K562 (cell line): ENCODE measurements around the gene DBT. TPM values are rescaled to one million over a fixed set of nuclear protein-coding genes. Genes with fewer than 3 reads are reported as not detected.

Experiments
- ATAC-seq: fragments of 200-7000 bp; cut with Tn5 transposase; 3 replicates; pipeline ENCODE4 v1.9.1; 2020; ENCODE audit warnings: moderate library complexity
- BruUV-seq: library from RNA; stranded (reverse); fragments of 400-500 nt; replicated peaks from 2 replicates; lab custom pipeline; 2021; lab: Mats Ljungman, UMichigan
- CTCF ChIA-PET: fragments of 300-600 bp; formaldehyde crosslinking; extraction: SDS; loops from one replicate; lab custom pipeline; 2021; ENCODE audit warnings: low intra/inter-chr PET ratio; lab: Yijun Ruan, JAX
- POLR2A ChIA-PET: fragments of 300-600, 350-650 bp; sonication (Branson Sonifier 250); formaldehyde crosslinking; extraction: SDS; loops from one replicate; lab custom pipeline; 2021; ENCODE audit warnings: antibody characterized with exemption, inconsistent platforms; lab: Yijun Ruan, JAX
- DNase-seq, 4 experiments: peaks; one replicate each; pipeline versions ENCODE4 v3.0.0 to v3.0.0-alpha.2; 2011 to 2018; ENCODE audit warnings: low spot score in 3 of 4, mixed read lengths in 3 of 4; ENCODE audit errors: extremely low read depth in 1 of 4
- FAIRE-seq: peaks from 2 replicates; lab custom pipeline; 2011; peaks lifted over from hg19 to GRCh38; lab: Jason Lieb, UNC
- H2AFZ ChIP-seq: 2 replicates; pipeline ENCODE4 v1.6.0; 2011; ENCODE audit warnings: low read depth, low read length, control low read depth, inconsistent platforms
- H3K27ac ChIP-seq: fragments of 200-600 bp; 3 replicates; pipeline ENCODE4 v1.8.0; 2011; ENCODE audit warnings: low read depth, mild to moderate bottlenecking, control low read depth, inconsistent platforms, low read length, moderate library complexity, mixed read lengths; ENCODE audit errors: extremely low read depth
- H3K27me3 ChIP-seq, 2 experiments: fragments of 300-600 bp in 1 of 2; 2 replicates in 1 of 2; 3 replicates in 1 of 2; pipeline versions ENCODE4 v1.6.0 to v1.8.0; 2011; ENCODE audit warnings: inconsistent platforms in 2 of 2, low read length in 2 of 2, mild to moderate bottlenecking in 1 of 2, mixed read lengths in 1 of 2, moderate library complexity in 1 of 2; ENCODE audit not compliant: control insufficient read depth in 2 of 2, insufficient read depth in 2 of 2
- H3K36me3 ChIP-seq: fragments of 300-600 bp; 3 replicates; pipeline ENCODE4 v1.8.0; 2011; ENCODE audit warnings: mild to moderate bottlenecking, low read length, inconsistent platforms; ENCODE audit not compliant: control insufficient read depth, insufficient read depth
- H3K4me1 ChIP-seq, 2 experiments: fragments of 200-600 bp in 1 of 2; replicated peaks in 1 of 2; 2 replicates in 1 of 2; 3 replicates in 1 of 2; pipeline versions ENCODE4 v1.5.1 to v1.8.0; 2011; ENCODE audit warnings: inconsistent platforms in 2 of 2, low read length in 2 of 2, mild to moderate bottlenecking in 1 of 2, mixed read lengths in 1 of 2, moderate library complexity in 1 of 2; ENCODE audit not compliant: control insufficient read depth in 2 of 2, insufficient read depth in 2 of 2
- H3K4me2 ChIP-seq: 2 replicates; pipeline ENCODE4 v1.6.1; 2011; ENCODE audit warnings: low read length, control low read depth, inconsistent platforms, mixed read lengths; ENCODE audit not compliant: insufficient read depth
- H3K4me3 ChIP-seq: fragments of 200-600 bp; sonication (generic), shearing (Covaris generic); 2 replicates; pipeline ENCODE4 v1.5.1; 2016; ENCODE audit warnings: control low read depth, inconsistent platforms
- H3K79me2 ChIP-seq: fragments of 200-600 bp; 3 replicates; pipeline ENCODE4 v1.8.0; 2011; ENCODE audit warnings: low read length, inconsistent platforms; ENCODE audit not compliant: control insufficient read depth, insufficient read depth
- H3K9ac ChIP-seq, 2 experiments: 2 replicates each; pipeline versions ENCODE4 v1.6.0 to v1.6.1; 2011; ENCODE audit warnings: low read depth in 2 of 2, low read length in 2 of 2, control low read depth in 1 of 2, inconsistent platforms in 1 of 2, mild to moderate bottlenecking in 1 of 2, mixed read lengths in 1 of 2; ENCODE audit not compliant: insufficient read depth in 1 of 2
- H3K9me1 ChIP-seq: one replicate; pipeline ENCODE4 v1.6.0; 2011; ENCODE audit warnings: inconsistent platforms, mild to moderate bottlenecking, low read length, moderate library complexity; ENCODE audit not compliant: control insufficient read depth, insufficient read depth
- H3K9me3 ChIP-seq: replicated peaks from 2 replicates; pipeline ENCODE4 v1.5.1; 2011; ENCODE audit warnings: low read depth, low read length, inconsistent platforms; ENCODE audit not compliant: control insufficient read depth, insufficient read depth
- H4K20me1 ChIP-seq: replicated peaks from 2 replicates; pipeline ENCODE4 v1.6.1; 2011; ENCODE audit warnings: low read length, inconsistent platforms, mixed read lengths; ENCODE audit not compliant: control insufficient read depth, insufficient read depth
- FUS ChIP-seq: fragments of 200-400 bp; formaldehyde crosslinking; optimal IDR thresholded peaks from 2 replicates; pipeline ENCODE3; 2017; ENCODE audit warnings: low read depth, low read length
- GTF2F1 ChIP-seq: IDR thresholded peaks from 2 replicates; pipeline ENCODE4 v1.6.1; 2011; ENCODE audit warnings: low read depth, low read length, improper control_type of control experiment
- JUN ChIP-seq, 2 experiments: sonication (generic) in 1 of 2; formaldehyde crosslinking in 1 of 2; IDR thresholded peaks; 2 replicates each; pipeline versions ENCODE4 v1.6.1 to v1.8.0; 2012 to 2022; ENCODE audit warnings: borderline replicate concordance in 2 of 2, mild to moderate bottlenecking in 2 of 2, improper control_type of control experiment in 1 of 2, low read depth in 1 of 2, low read length in 1 of 2, missing genetic modification reagents in 1 of 2
- NCOA1 ChIP-seq: fragments of 450-650 bp; IDR thresholded peaks from 2 replicates; pipeline ENCODE4 v1.6.1; 2016; ENCODE audit warnings: low read depth
- NONO ChIP-seq, 2 experiments: fragments of 200-400 bp in 1 of 2; fragments of 450-650 bp in 1 of 2; formaldehyde crosslinking in 1 of 2; IDR thresholded peaks; 2 replicates each; pipeline ENCODE4 v1.6.1; 2017; ENCODE audit warnings: low read depth in 2 of 2, mild to moderate bottlenecking in 2 of 2, moderate library complexity in 2 of 2, low read length in 1 of 2
- NR3C1 ChIP-seq: sonication (generic); formaldehyde crosslinking; IDR thresholded peaks from 2 replicates; pipeline ENCODE4 v1.8.1; 2022; ENCODE audit warnings: missing genetic modification reagents
- TBL1XR1 ChIP-seq, 2 experiments: IDR thresholded peaks; 2 replicates each; pipeline ENCODE4 v1.6.1; 2012; ENCODE audit warnings: improper control_type of control experiment in 2 of 2, low read length in 2 of 2, mild to moderate bottlenecking in 1 of 2
- XRCC5 ChIP-seq: fragments of 200-400 bp; formaldehyde crosslinking; IDR thresholded peaks from 2 replicates; pipeline ENCODE4 v1.6.1; 2017; ENCODE audit warnings: low read depth, mild to moderate bottlenecking, low read length
- ZBTB43 ChIP-seq: sonication (generic); formaldehyde crosslinking; IDR thresholded peaks from 2 replicates; pipeline ENCODE4 v1.8.0; 2023; ENCODE audit warnings: mild to moderate bottlenecking, missing genetic modification reagents
- ZSCAN32 ChIP-seq: fragments of 450-650 bp; formaldehyde crosslinking; IDR thresholded peaks from 2 replicates; pipeline ENCODE4 v1.4.0; 2020; ENCODE audit warnings: mild to moderate bottlenecking, moderate library complexity
- WGBS: fragments of 100-300 bp; shearing (Covaris generic); methylation state at CpG from one replicate; pipeline ENCODE4 v1.1.6; 2016; ENCODE audit warnings: low coverage, mixed read lengths; ENCODE audit not compliant: insufficient coverage; ENCODE audit errors: missing lambda C conversion rate; 5-methylcytosine and 5-hydroxymethylcytosine counted together
- in situ Hi-C: fragments of 300-500 bp; cut with MboI; formaldehyde crosslinking; loops from 4 replicates; pipeline ENCODE4 v1.15.0; 2018; ENCODE audit warnings: inconsistent platforms, mixed read lengths
- intact Hi-C: fragments of 100-400 bp; cut with micrococcal nuclease; formaldehyde crosslinking; loops from 2 replicates; pipeline ENCODE4 v1.14.2; 2022
- polyA plus RNA-seq, 8 experiments: library from polyadenylated mRNA; depleted of rRNA in 4 of 8; stranded (reverse) in 5 of 8; unstranded in 3 of 8; fragments of >200 nt; fragmentation: Nextera tagmentation in 2 of 8; fragmentation: Illumina TruSeq in 1 of 8; extraction: Ambion mirVana in 2 of 8; extraction: Trizol in 1 of 8; gene quantifications; 2 replicates each; pipeline versions ENCODE4 v1.2.1 to v1.2.3, GENCODE V29; 2011 to 2014; ENCODE audit warnings: inconsistent platforms in 1 of 8, missing spikeins in 1 of 8
- total RNA-seq, 7 experiments: library from RNA; depleted of rRNA in 6 of 7; stranded (reverse); fragments of >200 nt in 6 of 7; fragmentation: Illumina TruSeq in 2 of 7; extraction: Trizol in 2 of 7; gene quantifications; 2 replicates each; pipeline versions ENCODE4 v1.2.1 to v1.2.3, GENCODE V29; 2011 to 2021; ENCODE audit warnings: low replicate concordance in 1 of 7

Gene DBT
- total and polyA plus RNA-seq, 9 of the 15 experiments (the other 6 are each of a cell fraction or from before 2014, with no cell fraction given) = 2.7 to 13.5 (median 7.3) TPM

GRCh38 chr1:100198596-100198995 lies 51.0 kb downstream of the DBT start:
- in situ Hi-C loops (no loop called here), intact Hi-C loops (no loop called here)
- FAIRE-seq (no peak), DNase-seq (no peak), ATAC-seq (no peak)
- Histone ChIP-seq H3K4me1 (no peaks in the 10 kb centered on the region), H3K36me3 (peaks cover 46% of the 10 kb centered on the region; the same call in 2 of the 3 replicates), H2AFZ (no peak overlapping the region), H3K4me2 (no peak overlapping the region), H3K9me3 (no peaks in the 10 kb centered on the region), H3K79me2 (no peaks in the 10 kb centered on the region), H3K4me3 (no peak overlapping the region), H3K9ac (no peak overlapping the region), H3K27me3 (no peaks in the 10 kb centered on the region), H3K9me1 (no peaks in the 10 kb centered on the region), H4K20me1 (no peaks in the 10 kb centered on the region), H3K27ac (no peak overlapping the region)
- TF ChIP-seq FUS (no peak), NONO (IDR thresholded peaks at IDR 0.05; ENCODE audit: low read depth in 2 of 2, low read length in 1 of 2) (no peak), JUN (IDR thresholded peaks at IDR 0.05; ENCODE audit: borderline replicate concordance, low read depth, low read length) (no peak), JUN (CRISPR knock-in tag; IDR thresholded peaks at IDR 0.05; ENCODE audit: borderline replicate concordance) (no peak), ZSCAN32 (CRISPR knock-in tag) (no peak), GTF2F1 (no peak), NCOA1 (no peak), XRCC5 (no peak), TBL1XR1 (IDR thresholded peaks at IDR 0.05; ENCODE audit: low read length in 2 of 2) (no peak), ZBTB43 (CRISPR knock-in tag) (no peak), NR3C1 (CRISPR knock-in tag) (no peak)
- BruUV-seq = no TSS peak
- CTCF ChIA-PET = no interaction called here
- WGBS = 100% methylated on average over 1 of the region's 1 CpG
- POLR2A ChIA-PET = no interaction called here
